PC-3 (cell line): ENCODE results near the gene PRRX2. TPM values are rescaled to one million over a fixed set of nuclear protein-coding genes. Genes with fewer than 3 reads are reported as not detected.

Experiments
- ATAC-seq: fragments of 200-7000 bp; cut with Tn5 transposase; 2 replicates; pipeline ENCODE4 v1.9.1; 2020; ENCODE audit warnings: mild to moderate bottlenecking, moderate library complexity
- BruUV-seq: library from RNA; stranded (reverse); fragments of 400-500 nt; replicated peaks from 2 replicates; lab custom pipeline; 2021; lab: Mats Ljungman, UMichigan
- CTCF ChIA-PET: fragments of 300-600 bp; sonication (Branson Sonifier 250); formaldehyde crosslinking; loops from one replicate; lab custom pipeline; 2022; ENCODE audit warnings: antibody characterized with exemption; lab: Charles Lee
- POLR2A ChIA-PET: fragments of 300-600 bp; sonication (Branson Sonifier 250); formaldehyde crosslinking; loops from one replicate; lab custom pipeline; 2022; ENCODE audit warnings: antibody characterized with exemption; ENCODE audit not compliant: unreplicated experiment; lab: Charles Lee
- DNase-seq: peaks from one replicate; pipeline ENCODE4 v3.0.0-alpha.2; 2015
- H2AFZ ChIP-seq: fragments of 300-600 bp; sonication (generic); 2 replicates; pipeline ENCODE4 v1.6.0; 2016; ENCODE audit warnings: antibody characterized with exemption, low read length
- H3F3A ChIP-seq: fragments of 300-600 bp; sonication (generic); one replicate; pipeline ENCODE4 v1.6.0; 2017; ENCODE audit warnings: antibody characterized with exemption, low read length, control low read depth, mild to moderate bottlenecking; ENCODE audit not compliant: unreplicated experiment
- H3K27ac ChIP-seq: fragments of 300-600 bp; sonication (generic); 2 replicates; pipeline ENCODE4 v1.5.1; 2016; ENCODE audit warnings: mild to moderate bottlenecking, low read length
- H3K27me3 ChIP-seq: fragments of 300-600 bp; sonication (generic); 2 replicates; pipeline ENCODE4 v1.6.1; 2016; ENCODE audit warnings: low read length, mixed read lengths
- H3K36me3 ChIP-seq: fragments of 300-600 bp; sonication (generic); 2 replicates; pipeline ENCODE4 v1.6.1; 2016; ENCODE audit warnings: low read depth, mixed run types, low read length, mixed read lengths
- H3K4me1 ChIP-seq: fragments of 300-600 bp; sonication (generic); 2 replicates; pipeline ENCODE4 v1.5.1; 2016; ENCODE audit warnings: low read length; ENCODE audit not compliant: insufficient read depth
- H3K4me2 ChIP-seq: fragments of 300-600 bp; sonication (generic); 2 replicates; pipeline ENCODE4 v1.6.0; 2016; ENCODE audit warnings: low read length
- H3K4me3 ChIP-seq: fragments of 300-600 bp; sonication (generic); 2 replicates; pipeline ENCODE4 v1.5.1; 2016; ENCODE audit warnings: mild to moderate bottlenecking, low read length, mixed read lengths
- H3K79me2 ChIP-seq: fragments of 300-600 bp; sonication (generic); 2 replicates; pipeline ENCODE4 v1.6.1; 2017; ENCODE audit warnings: low read length, mixed read lengths
- H3K9ac ChIP-seq: fragments of 300-600 bp; sonication (generic); 2 replicates; pipeline ENCODE4 v1.6.0; 2016; ENCODE audit warnings: mild to moderate bottlenecking, low read length
- H3K9me2 ChIP-seq: fragments of 300-600 bp; sonication (generic); replicated peaks from 2 replicates; pipeline ENCODE4 v1.6.1; 2016; ENCODE audit warnings: mixed run types, low read length, mixed read lengths
- H3K9me3 ChIP-seq: fragments of 300-600 bp; sonication (generic); 2 replicates; pipeline ENCODE4 v1.6.1; 2016; ENCODE audit warnings: low read length, mixed read lengths
- H4K20me1 ChIP-seq: fragments of 300-600 bp; sonication (generic); 2 replicates; pipeline ENCODE4 v1.6.1; 2016; ENCODE audit warnings: low read length, mixed read lengths
- EZH2 ChIP-seq: fragments of 300-600 bp; sonication (generic); IDR thresholded peaks from one replicate; pipeline ENCODE4 v1.6.1; 2017; ENCODE audit warnings: antibody characterized with exemption, mild to moderate bottlenecking, low read length; ENCODE audit not compliant: unreplicated experiment
- EZH2phosphoT487 ChIP-seq: fragments of 300-600 bp; sonication (generic); IDR thresholded peaks from 2 replicates; pipeline ENCODE4 v1.6.1; 2018; ENCODE audit warnings: mild to moderate bottlenecking, antibody characterized with exemption, low read length, borderline replicate concordance
- intact Hi-C: fragments of 100-400 bp; cut with micrococcal nuclease; formaldehyde crosslinking; loops from 2 replicates; pipeline ENCODE4 v1.9.0; 2023
- total RNA-seq: library from RNA; depleted of rRNA; stranded (reverse); fragments of >200 nt; gene quantifications from 2 replicates; pipeline ENCODE4 v1.2.3, GENCODE V29; 2014
- TF ChIP-seq, protein P1 (sequence below): fragments of 300-600 bp; sonication (generic); conservative IDR thresholded peaks from 2 replicates; pipeline ENCODE4 v1.5.1; 2017; ENCODE audit warnings: antibody characterized with exemption, low read depth, mild to moderate bottlenecking, low read length

The PRRX2 gene
- total RNA-seq, 1 experiment from 2014 or later, result 0.47 TPM

DNA sequence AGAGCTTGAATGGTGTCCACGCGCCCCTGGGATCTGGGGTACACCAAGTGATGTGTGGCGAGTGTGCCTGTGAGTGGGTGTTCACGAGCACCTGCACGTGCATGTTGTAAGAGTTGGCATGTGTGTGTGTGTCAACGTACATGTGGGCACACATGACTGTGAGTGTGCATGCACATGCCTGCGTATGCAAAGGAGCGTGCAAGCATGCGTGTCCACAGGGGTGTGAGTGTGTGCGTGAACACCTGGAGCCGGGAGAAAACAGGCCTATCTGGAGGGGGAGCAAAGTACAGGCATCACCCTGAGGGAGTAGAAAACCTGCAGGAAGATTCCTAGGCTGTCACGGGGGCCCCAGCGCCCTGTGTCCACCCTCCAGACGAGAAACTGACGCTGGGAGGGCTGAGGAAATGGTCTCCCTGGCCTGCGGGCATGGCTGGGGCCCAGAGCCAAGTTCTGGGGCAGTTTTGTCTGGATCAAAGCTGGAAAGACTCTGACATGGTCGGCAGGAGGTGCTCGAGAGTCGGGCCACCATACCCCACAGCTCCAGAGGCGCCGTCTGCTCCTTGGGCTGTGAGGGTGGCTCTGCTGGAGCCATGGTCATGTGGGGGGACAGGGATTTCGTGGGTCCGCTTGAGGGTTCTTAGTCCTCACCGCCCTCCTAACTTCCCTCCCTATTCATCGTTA lies 55.6 kb downstream of the PRRX2 start:
- H3K27me3 ChIP-seq, result no peaks in the 10 kb centered on the region
- CTCF ChIA-PET, result interaction anchor here (0.9 kb wide), 1 partner anchor 589 kb away, joined by 4 read pairs; no protein-coding TSS in a partner anchor

DNA sequence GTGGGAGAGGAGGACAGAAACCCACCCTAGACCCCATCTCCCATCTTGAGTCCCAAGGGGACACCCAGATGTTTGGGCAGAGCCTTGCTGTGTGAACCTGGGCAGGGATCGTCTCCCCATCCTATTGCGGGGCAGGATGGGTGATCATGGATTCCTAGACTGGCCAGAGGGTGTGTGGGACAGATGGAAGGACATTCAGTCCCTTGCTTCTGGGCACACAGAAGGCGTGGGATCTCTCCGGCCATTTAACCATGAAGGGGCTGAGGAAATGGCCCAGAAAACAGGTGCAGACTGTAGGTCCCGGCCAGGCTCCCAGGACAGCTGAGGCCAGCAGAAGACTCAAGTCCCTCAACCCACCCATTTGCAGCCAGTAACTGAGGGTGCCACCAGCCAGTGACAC lies 57.5 kb downstream of the PRRX2 start:
- Histone ChIP-seq H3K4me2 (no peak overlapping the region), H3K4me3 (no peak overlapping the region), H2AFZ (no peak overlapping the region), H4K20me1 (no peaks in the 10 kb centered on the region), H3K9me2 (no peaks in the 10 kb centered on the region), H3K27me3 (no peaks in the 10 kb centered on the region), H3K4me1 (no peaks in the 10 kb centered on the region), H3K27ac (no peak overlapping the region), H3K79me2 (no peaks in the 10 kb centered on the region), H3K36me3 (no peaks in the 10 kb centered on the region), H3K9ac (no peak overlapping the region), H3K9me3 (no peaks in the 10 kb centered on the region), H3F3A (no peaks in the 10 kb centered on the region)
- ChIA-PET POLR2A (no interaction called here), CTCF (no interaction called here)
- no TSS peak for BruUV-seq
- no peak for DNase-seq
- ATAC-seq, result no peak
- intact Hi-C loops, result no loop called here
- TF ChIP-seq, protein P1, sequence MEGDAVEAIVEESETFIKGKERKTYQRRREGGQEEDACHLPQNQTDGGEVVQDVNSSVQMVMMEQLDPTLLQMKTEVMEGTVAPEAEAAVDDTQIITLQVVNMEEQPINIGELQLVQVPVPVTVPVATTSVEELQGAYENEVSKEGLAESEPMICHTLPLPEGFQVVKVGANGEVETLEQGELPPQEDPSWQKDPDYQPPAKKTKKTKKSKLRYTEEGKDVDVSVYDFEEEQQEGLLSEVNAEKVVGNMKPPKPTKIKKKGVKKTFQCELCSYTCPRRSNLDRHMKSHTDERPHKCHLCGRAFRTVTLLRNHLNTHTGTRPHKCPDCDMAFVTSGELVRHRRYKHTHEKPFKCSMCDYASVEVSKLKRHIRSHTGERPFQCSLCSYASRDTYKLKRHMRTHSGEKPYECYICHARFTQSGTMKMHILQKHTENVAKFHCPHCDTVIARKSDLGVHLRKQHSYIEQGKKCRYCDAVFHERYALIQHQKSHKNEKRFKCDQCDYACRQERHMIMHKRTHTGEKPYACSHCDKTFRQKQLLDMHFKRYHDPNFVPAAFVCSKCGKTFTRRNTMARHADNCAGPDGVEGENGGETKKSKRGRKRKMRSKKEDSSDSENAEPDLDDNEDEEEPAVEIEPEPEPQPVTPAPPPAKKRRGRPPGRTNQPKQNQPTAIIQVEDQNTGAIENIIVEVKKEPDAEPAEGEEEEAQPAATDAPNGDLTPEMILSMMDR, result no peak
- no peak for TF ChIP-seq EZH2phosphoT487
- TF ChIP-seq EZH2, result no peak

More for the DNA sequence above, 55.6 kb downstream of the PRRX2 start:
- TF ChIP-seq EZH2phosphoT487 (no peak), EZH2 (no peak)
- TF ChIP-seq, protein P1, result peak; percentile 38; the same call in 1 of the 2 replicates
- H3K4me1 ChIP-seq, result no peaks in the 10 kb centered on the region
- no TSS peak for BruUV-seq
- ATAC-seq, result peak; percentile 38; the same call in 1 of the 2 replicates
- no peaks in the 10 kb centered on the region for H3K9me3 ChIP-seq
- no peaks in the 10 kb centered on the region for H3K79me2 ChIP-seq
- H3K27ac ChIP-seq, result no peak overlapping the region
- H3K4me2 ChIP-seq, result no peak overlapping the region
- no peak overlapping the region for H3K9ac ChIP-seq
- POLR2A ChIA-PET, result no interaction called here
- intact Hi-C loops, result no loop called here
- no peaks in the 10 kb centered on the region for H3F3A ChIP-seq
- no peaks in the 10 kb centered on the region for H3K9me2 ChIP-seq
- H3K36me3 ChIP-seq, result no peaks in the 10 kb centered on the region
- DNase-seq, result peak; percentile 29
- no peaks in the 10 kb centered on the region for H4K20me1 ChIP-seq
- no peak overlapping the region for H2AFZ ChIP-seq
- H3K4me3 ChIP-seq, result no peak overlapping the region

DNA sequence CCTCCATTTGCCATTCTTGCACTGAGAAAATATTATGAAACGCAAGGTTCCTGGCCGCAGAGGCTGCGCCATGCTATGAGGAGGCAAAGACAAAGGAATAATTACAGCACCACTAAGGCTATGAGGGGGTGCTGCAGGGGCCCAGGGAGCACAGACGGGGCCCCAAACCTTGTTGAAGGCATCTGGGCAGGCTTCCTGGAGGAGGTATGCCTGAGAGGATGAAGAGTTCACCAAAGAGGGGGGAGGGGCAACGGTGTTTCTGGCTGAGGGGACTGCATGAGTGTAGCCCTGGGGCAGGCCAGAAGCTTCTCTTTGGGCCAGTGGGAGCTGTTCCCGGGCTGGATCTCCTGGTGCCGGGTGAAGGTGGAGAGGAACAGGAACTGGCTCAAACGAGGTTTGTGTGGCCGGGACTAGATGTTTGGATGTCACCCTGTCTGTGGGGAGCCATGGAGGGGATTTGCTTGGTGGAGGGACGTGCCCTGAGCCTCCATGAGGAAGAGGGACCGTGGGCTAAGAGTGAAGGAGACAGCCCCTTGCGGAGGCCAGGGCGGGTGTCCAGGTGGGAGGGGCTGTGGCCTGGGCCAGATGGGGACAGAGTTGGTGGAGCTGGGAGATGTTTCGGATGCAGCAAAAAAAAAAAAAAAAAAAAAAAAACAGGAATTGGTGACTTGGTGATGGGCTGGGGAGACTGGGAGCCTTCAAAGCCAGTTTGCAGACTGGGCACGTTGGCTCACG lies 59.2 kb downstream of the PRRX2 start:
- Histone ChIP-seq H3K4me2 (no peak overlapping the region), H3K9ac (no peak overlapping the region), H3K27ac (no peak overlapping the region), H3F3A (no peaks in the 10 kb centered on the region), H3K36me3 (no peaks in the 10 kb centered on the region), H3K27me3 (no peaks in the 10 kb centered on the region), H3K4me3 (no peak overlapping the region), H3K9me3 (no peaks in the 10 kb centered on the region), H3K79me2 (no peaks in the 10 kb centered on the region), H3K9me2 (no peaks in the 10 kb centered on the region), H4K20me1 (no peaks in the 10 kb centered on the region), H3K4me1 (no peaks in the 10 kb centered on the region), H2AFZ (no peak overlapping the region)
- TF ChIP-seq EZH2phosphoT487 (no peak), EZH2 (no peak)
- TF ChIP-seq, protein P1, result no peak
- POLR2A ChIA-PET, result no interaction called here
- DNase-seq, result no peak
- BruUV-seq, result no TSS peak
- ATAC-seq, result no peak
- CTCF ChIA-PET, result no interaction called here
- intact Hi-C loops, result no loop called here
